Tibial artery (tissue), 4 donors: Measurements from ENCODE around the gene ITPR1.

ENCODE experiments used
- DNase-seq, 2 donors: peaks; one replicate each; pipeline ENCODE4 v3.0.0-alpha.2; 2019
- H3K27ac ChIP-seq, 2 donors: fragments of 200-600 bp; sonication (generic) in 1 of 2; 1 replicate in 1 of 2; 2 replicates in 1 of 2; pipeline ENCODE4 v1.5.1; 2018 to 2019; ENCODE audit warnings: mild to moderate bottlenecking in 1 of 2
- H3K27me3 ChIP-seq, 2 donors: fragments of 200-600 bp; sonication (generic) in 1 of 2; one replicate each; pipeline versions ENCODE4 v1.5.1 to v1.6.0; 2016 to 2019
- H3K36me3 ChIP-seq, 3 donors: fragments of 200-600 bp; sonication (generic) in 2 of 3; one replicate each; pipeline ENCODE4 v1.5.1; 2016 to 2019; ENCODE audit warnings: mild to moderate bottlenecking in 2 of 3
- H3K4me1 ChIP-seq, 4 donors: fragments of 200-600 bp; sonication (generic) in 2 of 4; 1 replicate in 3 of 4; 2 replicates in 1 of 4; pipeline ENCODE4 v1.5.1; 2016 to 2019
- H3K4me3 ChIP-seq, 2 donors: fragments of 200-600 bp; sonication (generic) in 1 of 2; 1 replicate in 1 of 2; 2 replicates in 1 of 2; pipeline ENCODE4 v1.5.1; 2018 to 2019; ENCODE audit warnings: mild to moderate bottlenecking in 2 of 2
- H3K9me3 ChIP-seq, 3 donors: fragments of 200-600 bp; sonication (generic) in 1 of 3; one replicate each; pipeline ENCODE4 v1.5.1; 2016 to 2019
- CTCF ChIP-seq, 2 experiments: fragments of 200-600 bp in 1 of 2; fragments of 450-650 bp in 1 of 2; IDR thresholded peaks; one replicate each; pipeline ENCODE4 v1.5.1; 2017 to 2019; ENCODE audit warnings: antibody characterized with exemption in 2 of 2, mild to moderate bottlenecking in 1 of 2, moderate library complexity in 1 of 2
- intact Hi-C: fragments of 100-400 bp; cut with DNase I; formaldehyde crosslinking; loops from one replicate; pipeline ENCODE4 v1.15.0; 2023; ENCODE audit warnings: low total_unique reads

ITPR1 gene

GRCh38 chr3:4821338-4821737 is 328.2 kb downstream of the ITPR1 start:
- intact Hi-C loops = no loop called here
- DNase-seq = no peak
- peaks cover 0 to 23% (median 17%) of the 10 kb centered on the region in 4 donors for H3K4me1 ChIP-seq
- H3K36me3 ChIP-seq = peaks cover 42 to 74% (median 56%) of the 10 kb centered on the region in 3 donors
- H3K4me3 ChIP-seq = no peak overlapping the region
- H3K27me3 ChIP-seq = no peaks in the 10 kb centered on the region
- peak overlapping the region in 1 of 2 donors; percentile 3 for H3K27ac ChIP-seq
- TF ChIP-seq CTCF (IDR thresholded peaks at IDR 0.05) = no peak
- H3K9me3 ChIP-seq = no peaks in the 10 kb centered on the region

- H3K4me3 ChIP-seq = no peak overlapping the region
- H3K27ac ChIP-seq = no peak overlapping the region
- DNase-seq = no peak
- H3K36me3 ChIP-seq = peaks cover 36 to 67% (median 50%) of the 10 kb centered on the region in 3 donors
- H3K9me3 ChIP-seq = no peaks in the 10 kb centered on the region
- TF ChIP-seq CTCF (IDR thresholded peaks at IDR 0.05) = no peak
- intact Hi-C loops = no loop called here
- peaks cover 0 to 29% (median 24%) of the 10 kb centered on the region in 4 donors for H3K4me1 ChIP-seq
- no peaks in the 10 kb centered on the region for H3K27me3 ChIP-seq
Measured at GRCh38 chr3:4821975-4822374, 328.8 kb downstream of the ITPR1 start.

- Histone ChIP-seq H3K36me3 (peaks cover 30 to 61% (median 44%) of the 10 kb centered on the region in 3 donors), H3K4me1 (peaks cover 0 to 35% (median 29%) of the 10 kb centered on the region in 4 donors), H3K9me3 (no peaks in the 10 kb centered on the region), H3K4me3 (no peak overlapping the region), H3K27me3 (no peaks in the 10 kb centered on the region), H3K27ac (no peak overlapping the region)
- no peak for DNase-seq
- intact Hi-C loops = no loop called here
- no peak for TF ChIP-seq CTCF (IDR thresholded peaks at IDR 0.05)
Measured at GRCh38 chr3:4822568-4822967, 329.4 kb downstream of the ITPR1 start.

GRCh38 chr3:4823385-4823784 is 330.2 kb downstream of the ITPR1 start:
- no peak for TF ChIP-seq CTCF (IDR thresholded peaks at IDR 0.05)
- H3K4me3 ChIP-seq = no peak overlapping the region
- intact Hi-C loops = no loop called here
- H3K4me1 ChIP-seq = peaks cover 0 to 42% (median 35%) of the 10 kb centered on the region in 4 donors
- H3K36me3 ChIP-seq = peaks cover 22 to 53% (median 36%) of the 10 kb centered on the region in 3 donors
- no peak for DNase-seq
- H3K27ac ChIP-seq = no peak overlapping the region
- H3K27me3 ChIP-seq = no peaks in the 10 kb centered on the region
- no peaks in the 10 kb centered on the region for H3K9me3 ChIP-seq

GRCh38 chr3:4823986-4824925 is 331.1 kb downstream of the ITPR1 start:
- no peak for DNase-seq
- Histone ChIP-seq H3K27ac (peak overlapping the region; percentile 69 to 75), H3K4me3 (no peak overlapping the region), H3K36me3 (peaks cover 14 to 45% (median 27%) of the 10 kb centered on the region in 3 donors), H3K9me3 (no peaks in the 10 kb centered on the region), H3K27me3 (no peaks in the 10 kb centered on the region), H3K4me1 (peaks cover 0 to 51% (median 43%) of the 10 kb centered on the region in 4 donors)
- intact Hi-C loops = no loop called here
- TF ChIP-seq CTCF (IDR thresholded peaks at IDR 0.05) = no peak
